ENCODE measurements around the gene TPX2.
"Not testable (repeated sequence)": the region's sequence is repeated elsewhere in the genome, so short reads cannot be mapped to it uniquely, and the experiment has no call there.

The TPX2 gene

GRCh38 chr20:31747028-31747427, 7.9 kb downstream of the TPX2 start:
- not testable (repeated sequence) for H3K9me3 ChIP-seq (ENCODE audit: control insufficient read depth, low read length); H3K36me3 ChIP-seq (ENCODE audit: control insufficient read depth, insufficient read depth, low read length); H3K27ac ChIP-seq (ENCODE audit: insufficient read depth, low read depth, low read length, poor library complexity, severe bottlenecking); H3K27me3 ChIP-seq (ENCODE audit: control insufficient read depth, insufficient read depth, low read length, poor library complexity, severe bottlenecking); H3K4me1 ChIP-seq (ENCODE audit: control insufficient read depth, insufficient read depth, low read length); H3K4me3 ChIP-seq (ENCODE audit: insufficient read depth, low read depth, low read length)
- WGBS, 2 experiments = 93 to 95% methylated on average over 14 of the region's 14 CpGs

DNA sequence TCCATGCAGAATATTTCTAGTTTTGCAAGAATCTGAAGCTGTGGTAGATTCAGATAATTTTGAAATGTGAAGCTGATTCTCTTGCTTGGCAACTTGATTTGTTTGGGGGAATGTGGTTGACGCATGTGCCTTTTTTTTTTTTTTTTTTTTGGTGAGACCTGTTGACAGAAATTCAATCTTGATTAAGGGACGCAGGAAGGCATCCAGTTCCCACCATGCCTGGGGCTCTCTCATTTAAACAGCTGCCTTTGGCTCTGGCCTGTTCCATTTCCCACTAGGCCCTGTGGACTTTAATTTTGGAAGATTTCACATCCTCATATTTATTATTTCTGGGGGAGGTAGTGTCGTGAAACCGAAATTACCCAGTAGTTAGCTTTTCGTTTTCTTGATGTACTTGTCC, 8.6 kb downstream of the TPX2 start:
- WGBS, 2 experiments = 92 to 97% methylated on average over 3 to 5 of the region's 5 CpGs
- H3K4me3 ChIP-seq (ENCODE audit: insufficient read depth, low read depth, low read length) = no peak overlapping the region
- H3K4me1 ChIP-seq (ENCODE audit: control insufficient read depth, insufficient read depth, low read length) = no peaks in the 10 kb centered on the region
- H3K9me3 ChIP-seq (ENCODE audit: control insufficient read depth, low read length) = no peaks in the 10 kb centered on the region
- no peaks in the 10 kb centered on the region for H3K27me3 ChIP-seq (ENCODE audit: control insufficient read depth, insufficient read depth, low read length, poor library complexity, severe bottlenecking)
- H3K36me3 ChIP-seq (ENCODE audit: control insufficient read depth, insufficient read depth, low read length) = peaks cover 4% of the 10 kb centered on the region
- H3K27ac ChIP-seq (ENCODE audit: insufficient read depth, low read depth, low read length, poor library complexity, severe bottlenecking) = no peak overlapping the region

DNA sequence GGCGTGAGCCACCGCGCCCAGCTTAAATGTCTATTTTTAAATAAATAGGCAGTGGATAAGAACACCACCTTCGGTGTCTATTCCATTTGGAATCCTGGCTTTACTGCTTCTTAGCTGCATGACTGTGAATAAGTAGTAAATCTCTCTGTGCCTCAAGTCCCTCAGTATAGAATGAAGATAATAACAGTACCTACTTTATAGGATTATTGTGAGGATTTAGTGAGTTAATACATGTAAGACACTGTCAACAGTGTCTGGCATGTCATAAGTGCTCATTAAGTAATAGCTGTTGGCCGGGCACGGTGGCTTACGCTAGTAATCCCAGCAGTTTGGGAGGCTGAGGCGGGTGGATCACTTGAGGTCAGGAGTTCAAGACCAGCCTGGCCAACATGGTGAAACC, 10.1 kb downstream of the TPX2 start:
- H3K27ac ChIP-seq (ENCODE audit: insufficient read depth, low read depth, low read length, poor library complexity, severe bottlenecking) = no peak overlapping the region
- H3K4me3 ChIP-seq (ENCODE audit: insufficient read depth, low read depth, low read length) = no peak overlapping the region
- no peaks in the 10 kb centered on the region for H3K9me3 ChIP-seq (ENCODE audit: control insufficient read depth, low read length)
- WGBS, 2 experiments = 92 to 95% methylated on average over 8 of the region's 8 CpGs
- H3K36me3 ChIP-seq (ENCODE audit: control insufficient read depth, insufficient read depth, low read length) = no peaks in the 10 kb centered on the region
- no peaks in the 10 kb centered on the region for H3K4me1 ChIP-seq (ENCODE audit: control insufficient read depth, insufficient read depth, low read length)
- no peaks in the 10 kb centered on the region for H3K27me3 ChIP-seq (ENCODE audit: control insufficient read depth, insufficient read depth, low read length, poor library complexity, severe bottlenecking)

- no peaks in the 10 kb centered on the region for H3K9me3 ChIP-seq (ENCODE audit: control insufficient read depth, low read length)
- H3K4me1 ChIP-seq (ENCODE audit: control insufficient read depth, insufficient read depth, low read length) = no peaks in the 10 kb centered on the region
- 88 to 100% methylated on average over 1 of the region's 1 CpG for WGBS, 2 experiments
- H3K27ac ChIP-seq (ENCODE audit: insufficient read depth, low read depth, low read length, poor library complexity, severe bottlenecking) = no peak overlapping the region
- H3K27me3 ChIP-seq (ENCODE audit: control insufficient read depth, insufficient read depth, low read length, poor library complexity, severe bottlenecking) = no peaks in the 10 kb centered on the region
- no peaks in the 10 kb centered on the region for H3K36me3 ChIP-seq (ENCODE audit: control insufficient read depth, insufficient read depth, low read length)
- H3K4me3 ChIP-seq (ENCODE audit: insufficient read depth, low read depth, low read length) = no peak overlapping the region
These were observed 12.0 kb downstream of the TPX2 start for GRCh38 chr20:31751126-31751525.

DNA sequence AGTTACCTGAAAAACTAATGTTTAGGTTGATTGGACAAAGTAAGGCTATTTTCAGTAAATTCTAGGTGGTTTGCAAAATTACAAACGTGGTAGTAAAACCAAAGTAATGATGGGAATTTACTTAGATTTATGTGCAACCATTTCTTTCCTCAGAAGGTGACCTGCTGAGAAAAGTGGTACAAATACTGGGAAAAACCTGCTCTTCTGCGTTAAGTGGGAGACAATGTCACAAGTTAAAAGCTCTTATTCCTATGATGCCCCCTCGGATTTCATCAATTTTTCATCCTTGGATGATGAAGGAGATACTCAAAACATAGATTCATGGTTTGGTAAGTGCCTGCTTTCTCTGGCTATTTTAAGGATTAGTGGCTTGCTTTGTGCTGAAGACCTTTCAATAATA, 18.2 kb downstream of the TPX2 start:
- H3K27me3 ChIP-seq (ENCODE audit: control insufficient read depth, insufficient read depth, low read length, poor library complexity, severe bottlenecking) = no peaks in the 10 kb centered on the region
- no peaks in the 10 kb centered on the region for H3K4me1 ChIP-seq (ENCODE audit: control insufficient read depth, insufficient read depth, low read length)
- H3K27ac ChIP-seq (ENCODE audit: insufficient read depth, low read depth, low read length, poor library complexity, severe bottlenecking) = no peak overlapping the region
- H3K9me3 ChIP-seq (ENCODE audit: control insufficient read depth, low read length) = no peaks in the 10 kb centered on the region
- 91 to 98% methylated on average over 3 of the region's 3 CpGs for WGBS, 2 experiments
- H3K4me3 ChIP-seq (ENCODE audit: insufficient read depth, low read depth, low read length) = no peak overlapping the region
- H3K36me3 ChIP-seq (ENCODE audit: control insufficient read depth, insufficient read depth, low read length) = peaks cover 31% of the 10 kb centered on the region

- no peaks in the 10 kb centered on the region for H3K27me3 ChIP-seq (ENCODE audit: control insufficient read depth, insufficient read depth, low read length, poor library complexity, severe bottlenecking)
- H3K36me3 ChIP-seq (ENCODE audit: control insufficient read depth, insufficient read depth, low read length) = peaks cover 35% of the 10 kb centered on the region
- no peaks in the 10 kb centered on the region for H3K4me1 ChIP-seq (ENCODE audit: control insufficient read depth, insufficient read depth, low read length)
- no peak overlapping the region for H3K4me3 ChIP-seq (ENCODE audit: insufficient read depth, low read depth, low read length)
- H3K27ac ChIP-seq (ENCODE audit: insufficient read depth, low read depth, low read length, poor library complexity, severe bottlenecking) = no peak overlapping the region
- 94 to 97% methylated on average over 4 of the region's 4 CpGs for WGBS, 2 experiments
- no peaks in the 10 kb centered on the region for H3K9me3 ChIP-seq (ENCODE audit: control insufficient read depth, low read length)
These were observed 19.4 kb downstream of the TPX2 start for GRCh38 chr20:31758521-31758920.

- Histone ChIP-seq H3K9me3 (ENCODE audit: control insufficient read depth, low read length) (no peaks in the 10 kb centered on the region), H3K27ac (ENCODE audit: insufficient read depth, low read depth, low read length, poor library complexity, severe bottlenecking) (no peak overlapping the region), H3K4me3 (ENCODE audit: insufficient read depth, low read depth, low read length) (no peak overlapping the region), H3K36me3 (ENCODE audit: control insufficient read depth, insufficient read depth, low read length) (peaks cover 35% of the 10 kb centered on the region), H3K27me3 (ENCODE audit: control insufficient read depth, insufficient read depth, low read length, poor library complexity, severe bottlenecking) (no peaks in the 10 kb centered on the region), H3K4me1 (ENCODE audit: control insufficient read depth, insufficient read depth, low read length) (no peaks in the 10 kb centered on the region)
These were observed 19.9 kb downstream of the TPX2 start for GRCh38 chr20:31758991-31759390.

DNA sequence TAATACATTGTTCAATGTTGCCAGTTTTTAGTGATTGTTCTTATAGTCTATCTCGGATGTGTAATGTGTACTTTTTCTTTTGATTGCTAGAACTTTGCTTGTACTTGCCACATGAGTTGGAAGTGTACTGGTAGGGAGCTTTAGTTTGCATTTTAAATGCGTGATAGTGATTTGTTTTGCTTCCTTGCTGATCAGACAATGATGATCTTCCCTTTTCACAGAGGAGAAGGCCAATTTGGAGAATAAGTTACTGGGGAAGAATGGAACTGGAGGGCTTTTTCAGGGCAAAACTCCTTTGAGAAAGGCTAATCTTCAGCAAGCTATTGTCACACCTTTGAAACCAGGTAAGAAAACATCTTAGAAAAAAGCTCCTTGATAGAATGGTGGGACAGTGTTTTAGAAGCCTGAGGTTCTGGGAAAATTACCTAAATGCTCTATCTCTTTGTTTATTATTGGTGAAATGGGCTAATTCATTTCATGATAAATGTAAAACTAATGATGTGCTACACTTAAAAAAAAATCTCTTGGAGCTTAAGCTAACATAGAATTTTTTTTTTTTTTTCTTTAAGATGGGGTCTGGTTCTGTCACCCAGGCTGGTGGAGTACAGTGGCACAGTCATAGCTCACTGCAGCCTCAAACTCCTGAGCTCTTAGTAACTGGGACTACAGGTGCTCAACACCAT, 20.9 kb downstream of the TPX2 start:
- WGBS, 2 experiments = 98 to 100% methylated on average over 2 of the region's 2 CpGs
- no peaks in the 10 kb centered on the region for H3K9me3 ChIP-seq (ENCODE audit: control insufficient read depth, low read length)

GRCh38 chr20:31760519-31761240, 21.6 kb downstream of the TPX2 start:
- WGBS, 2 experiments = 95% methylated on average over 6 of the region's 6 CpGs
- H3K4me3 ChIP-seq (ENCODE audit: insufficient read depth, low read depth, low read length) = no peak overlapping the region
- H3K9me3 ChIP-seq (ENCODE audit: control insufficient read depth, low read length) = no peaks in the 10 kb centered on the region
- H3K4me1 ChIP-seq (ENCODE audit: control insufficient read depth, insufficient read depth, low read length) = no peaks in the 10 kb centered on the region
- peaks cover 44% of the 10 kb centered on the region for H3K36me3 ChIP-seq (ENCODE audit: control insufficient read depth, insufficient read depth, low read length)
- no peak overlapping the region for H3K27ac ChIP-seq (ENCODE audit: insufficient read depth, low read depth, low read length, poor library complexity, severe bottlenecking)
- no peaks in the 10 kb centered on the region for H3K27me3 ChIP-seq (ENCODE audit: control insufficient read depth, insufficient read depth, low read length, poor library complexity, severe bottlenecking)

More for the DNA sequence above, 20.9 kb downstream of the TPX2 start:
- Histone ChIP-seq H3K27ac (ENCODE audit: insufficient read depth, low read depth, low read length, poor library complexity, severe bottlenecking) (no peak overlapping the region), H3K4me1 (ENCODE audit: control insufficient read depth, insufficient read depth, low read length) (no peaks in the 10 kb centered on the region), H3K27me3 (ENCODE audit: control insufficient read depth, insufficient read depth, low read length, poor library complexity, severe bottlenecking) (no peaks in the 10 kb centered on the region), H3K4me3 (ENCODE audit: insufficient read depth, low read depth, low read length) (no peak overlapping the region), H3K36me3 (ENCODE audit: control insufficient read depth, insufficient read depth, low read length) (peaks cover 41% of the 10 kb centered on the region)

- H3K27ac ChIP-seq (ENCODE audit: insufficient read depth, low read depth, low read length, poor library complexity, severe bottlenecking) = no peak overlapping the region
- WGBS, 2 experiments = 94 to 100% methylated on average over 2 of the region's 2 CpGs
- H3K4me3 ChIP-seq (ENCODE audit: insufficient read depth, low read depth, low read length) = no peak overlapping the region
- peaks cover 41% of the 10 kb centered on the region for H3K36me3 ChIP-seq (ENCODE audit: control insufficient read depth, insufficient read depth, low read length)
- H3K9me3 ChIP-seq (ENCODE audit: control insufficient read depth, low read length) = no peaks in the 10 kb centered on the region
- no peaks in the 10 kb centered on the region for H3K4me1 ChIP-seq (ENCODE audit: control insufficient read depth, insufficient read depth, low read length)
- H3K27me3 ChIP-seq (ENCODE audit: control insufficient read depth, insufficient read depth, low read length, poor library complexity, severe bottlenecking) = no peaks in the 10 kb centered on the region
These were observed 25.7 kb downstream of the TPX2 start for GRCh38 chr20:31764641-31765305.
